Stimulated activated naive B cell treated with anti-CD40 and anti-IgM and Interleukin-4, amounts not matched to agents 10 μg/mL and 1 μg/mL and 100 μg/mL, for 72 hours (primary cell): ENCODE data around the gene DERL3.

Experiments
- ATAC-seq, 2 donors: fragments of 150-1000 bp; cut with Tn5 transposase; replicated peaks; 2 replicates each; pipeline ENCODE4 v1.10.0; 2021; ENCODE audit warnings: moderate library complexity in 1 of 2
- DNase-seq: peaks from one replicate; pipeline ENCODE4 v3.0.0; 2021
- H3K27ac Mint-ChIP-seq: one replicate; pipeline ENCODE4 v1.8.0; 2022; ENCODE audit warnings: mild to moderate bottlenecking, mixed read lengths
- H3K27me3 Mint-ChIP-seq, 2 donors: one replicate each; pipeline ENCODE4 v1.8.0; 2022; ENCODE audit warnings: mixed read lengths in 2 of 2
- H3K36me3 Mint-ChIP-seq, 2 donors: one replicate each; pipeline ENCODE4 v1.8.0; 2022; ENCODE audit warnings: mixed read lengths in 2 of 2, mild to moderate bottlenecking in 1 of 2
- H3K4me1 Mint-ChIP-seq, 2 donors: one replicate each; pipeline ENCODE4 v1.8.0; 2022; ENCODE audit warnings: mixed read lengths in 2 of 2, mild to moderate bottlenecking in 1 of 2
- H3K4me3 Mint-ChIP-seq, 2 donors: one replicate each; pipeline ENCODE4 v1.8.0; 2022; ENCODE audit warnings: mild to moderate bottlenecking in 2 of 2, mixed read lengths in 2 of 2, moderate library complexity in 1 of 2
- H3K9me3 Mint-ChIP-seq, 2 donors: one replicate each; pipeline ENCODE4 v1.8.0; 2022; ENCODE audit warnings: mixed read lengths in 2 of 2, mild to moderate bottlenecking in 1 of 2

DERL3 gene

DNA sequence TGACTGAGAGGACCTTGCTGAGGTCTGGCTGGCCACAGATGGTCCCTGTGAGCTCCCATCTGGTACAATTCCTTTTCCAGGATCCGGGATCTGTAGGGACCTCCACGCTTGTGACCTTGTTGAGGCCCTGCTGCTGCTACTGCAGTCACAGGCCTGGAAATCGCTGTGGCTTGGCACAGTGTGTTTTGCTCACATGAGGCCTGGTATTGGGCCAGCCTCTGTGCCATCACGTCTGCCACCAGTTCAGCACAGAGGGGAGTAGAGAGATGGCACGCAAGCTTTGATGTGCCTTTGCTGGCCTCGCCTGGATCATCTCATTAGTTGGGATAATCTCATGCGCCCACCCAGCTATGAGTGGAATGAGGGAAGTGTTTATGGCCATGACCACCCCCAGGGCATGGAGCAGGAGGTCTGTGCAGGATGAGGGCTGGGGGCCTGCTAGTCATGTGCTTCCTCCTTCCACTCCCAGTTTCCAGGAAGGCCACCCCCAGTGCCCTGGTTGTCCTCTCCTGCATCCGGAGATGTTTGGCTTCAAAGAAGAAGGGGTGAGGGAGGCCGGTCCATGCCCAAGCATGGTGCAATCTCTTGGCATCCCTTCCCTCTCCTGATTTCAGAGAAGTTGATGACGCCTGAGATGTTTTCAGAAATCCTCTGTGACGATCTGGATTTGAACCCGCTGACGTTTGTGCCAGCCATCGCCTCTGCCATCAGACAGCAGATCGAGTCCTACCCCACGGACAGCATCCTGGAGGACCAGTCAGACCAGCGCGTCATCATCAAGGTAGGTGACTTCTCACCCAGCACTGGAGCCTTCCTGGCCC lies 22.4 kb downstream of the DERL3 start:
- H3K27me3 Mint-ChIP-seq: no peaks in the 10 kb centered on the region
- DNase-seq: no peak

GRCh38 chr22:23815541-23816155 lies 23.2 kb downstream of the DERL3 start:
- Mint-ChIP-seq H3K36me3 (peaks cover 60 to 71% of the 10 kb centered on the region in 2 donors), H3K27ac (peak overlapping the region; percentile 56), H3K4me1 (peaks cover 40 to 50% of the 10 kb centered on the region in 2 donors)

More for the DNA sequence above, 22.4 kb downstream of the DERL3 start:
- no peak for ATAC-seq
- Mint-ChIP-seq H3K9me3 (no peaks in the 10 kb centered on the region), H3K4me3 (no peak overlapping the region), H3K4me1 (peaks cover 41 to 50% of the 10 kb centered on the region in 2 donors), H3K36me3 (peaks cover 58 to 72% of the 10 kb centered on the region in 2 donors), H3K27ac (no peak overlapping the region)

DNA sequence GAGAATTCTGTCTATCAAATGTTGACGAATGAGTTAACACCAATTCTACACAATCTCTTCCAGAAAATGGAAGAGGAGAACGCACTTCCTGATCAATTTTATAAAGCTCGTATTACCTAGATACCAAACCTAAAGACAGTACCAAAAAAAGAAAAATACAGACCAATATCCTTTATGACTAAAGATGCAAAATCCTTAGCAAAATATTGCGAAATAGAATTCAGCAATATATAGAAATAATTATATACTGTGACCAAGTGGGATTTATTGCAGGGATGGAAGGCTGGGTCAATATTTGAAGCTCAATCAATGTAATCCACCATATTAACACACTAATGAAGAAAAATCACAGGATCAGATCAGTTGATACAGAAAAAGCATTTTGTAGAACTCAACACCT lies 26.4 kb downstream of the DERL3 start:
- H3K36me3 Mint-ChIP-seq: peaks cover 42 to 52% of the 10 kb centered on the region in 2 donors
- no peak overlapping the region for H3K4me3 Mint-ChIP-seq
- ATAC-seq (no peak), DNase-seq (no peak)
- H3K4me1 Mint-ChIP-seq: peaks cover 18 to 29% of the 10 kb centered on the region in 2 donors
- no peaks in the 10 kb centered on the region for H3K27me3 Mint-ChIP-seq
- no peaks in the 10 kb centered on the region for H3K9me3 Mint-ChIP-seq
- H3K27ac Mint-ChIP-seq: no peak overlapping the region

More at GRCh38 chr22:23815541-23816155, 23.2 kb downstream of the DERL3 start:
- no peak overlapping the region for H3K4me3 Mint-ChIP-seq
- DNase-seq (no peak), ATAC-seq (no peak)
- no peaks in the 10 kb centered on the region for H3K9me3 Mint-ChIP-seq
- H3K27me3 Mint-ChIP-seq: no peaks in the 10 kb centered on the region

DNA sequence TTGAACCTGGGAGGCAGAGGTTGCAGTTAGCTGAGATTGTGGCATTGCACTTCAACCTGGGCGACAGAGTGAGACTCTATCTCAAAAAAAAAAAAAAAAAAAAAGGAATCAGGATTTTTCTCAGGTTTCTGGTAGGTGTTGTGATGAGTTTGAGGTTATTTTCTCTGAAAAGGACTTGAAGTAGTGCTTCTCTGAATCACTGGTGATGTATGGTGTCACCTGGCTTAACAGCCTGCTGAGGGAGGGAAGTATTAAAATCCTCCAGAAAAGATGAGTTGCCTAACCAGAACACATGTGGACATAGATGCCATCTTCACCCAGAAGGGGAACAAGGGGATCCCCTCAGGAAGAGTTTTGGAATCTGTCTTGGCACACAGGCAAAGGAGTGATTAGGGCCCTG lies 32.0 kb downstream of the DERL3 start:
- Mint-ChIP-seq H3K27me3 (no peaks in the 10 kb centered on the region), H3K4me3 (no peak overlapping the region), H3K36me3 (peaks cover 59 to 66% of the 10 kb centered on the region in 2 donors), H3K4me1 (peaks cover 38 to 64% of the 10 kb centered on the region in 2 donors), H3K27ac (no peak overlapping the region), H3K9me3 (no peaks in the 10 kb centered on the region)
- ATAC-seq (peak; percentile 58 to 62), DNase-seq (no peak)

DNA sequence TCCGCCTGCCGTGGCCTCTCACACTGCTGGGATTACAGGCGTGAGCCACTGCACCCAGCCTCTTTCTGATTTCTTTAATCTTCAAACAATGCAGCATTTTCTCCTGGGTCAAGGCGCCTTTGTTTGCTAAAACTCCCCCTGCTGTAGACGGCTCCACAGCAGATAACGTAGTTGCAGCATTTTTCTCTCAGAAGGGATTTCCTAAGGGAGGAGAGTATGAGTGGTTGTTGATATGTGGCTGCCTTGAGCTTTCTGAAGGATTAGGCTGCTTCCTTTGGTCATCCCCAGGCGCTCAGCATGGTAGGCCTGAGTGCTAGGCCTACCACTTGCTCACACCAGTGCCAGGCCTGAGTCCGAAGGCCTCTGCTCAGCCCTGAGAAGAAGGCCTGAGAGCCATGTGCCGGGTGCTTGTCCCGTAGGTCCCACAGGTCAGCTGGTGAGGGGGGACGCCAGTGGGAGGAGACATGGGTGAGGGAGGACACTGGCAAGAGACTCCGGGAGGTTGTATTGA lies 34.0 kb downstream of the DERL3 start:
- DNase-seq (no peak), ATAC-seq (no peak)
- Mint-ChIP-seq H3K27ac (peak overlapping the region; percentile 82), H3K36me3 (peaks cover 61 to 71% of the 10 kb centered on the region in 2 donors), H3K4me3 (peak overlapping the region in 1 of 2 donors; percentile 14), H3K9me3 (no peaks in the 10 kb centered on the region), H3K27me3 (no peaks in the 10 kb centered on the region), H3K4me1 (peaks cover 51 to 69% of the 10 kb centered on the region in 2 donors)

DNA sequence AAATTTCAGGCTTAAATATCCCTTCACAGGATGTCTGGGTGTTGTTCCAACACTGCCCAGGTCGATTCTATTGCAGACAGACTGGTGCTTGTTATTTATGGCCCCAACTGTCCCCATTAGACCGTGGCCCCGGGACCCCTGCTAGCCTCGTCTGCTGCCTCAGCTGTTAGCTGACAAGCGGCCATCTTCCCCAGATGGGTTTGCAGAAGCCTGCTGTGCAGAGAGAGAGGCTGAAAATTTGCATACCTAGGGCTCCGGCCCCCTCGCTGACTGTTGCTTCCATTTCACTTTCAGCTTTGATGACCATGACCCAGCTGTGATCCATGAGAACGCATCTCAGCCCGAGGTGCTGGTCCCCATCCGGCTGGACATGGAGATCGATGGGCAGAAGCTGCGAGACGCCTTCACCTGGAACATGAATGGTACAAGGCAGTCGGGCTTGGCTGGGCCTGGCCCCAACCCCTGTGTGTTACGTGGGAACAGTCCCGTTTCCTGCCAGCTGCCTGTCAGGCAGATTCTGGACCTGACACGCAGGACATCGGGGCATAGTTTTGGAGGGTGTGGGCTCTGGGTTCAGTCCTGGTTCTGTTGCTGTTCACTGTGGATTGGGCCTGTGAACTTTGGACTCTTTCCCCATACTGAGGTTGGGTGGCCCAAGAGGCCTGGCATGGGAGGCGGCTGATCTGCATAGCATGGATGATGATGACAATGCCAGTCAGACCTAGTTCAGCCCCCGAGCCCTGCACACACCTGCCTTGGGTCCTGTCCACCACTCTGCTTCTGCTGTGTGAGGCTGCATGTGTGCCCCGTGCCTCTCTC lies 35.6 kb downstream of the DERL3 start:
- H3K27ac Mint-ChIP-seq: peak overlapping the region; percentile 96
- peaks cover 57 to 83% of the 10 kb centered on the region in 2 donors for H3K4me1 Mint-ChIP-seq
- H3K9me3 Mint-ChIP-seq: no peaks in the 10 kb centered on the region
- H3K36me3 Mint-ChIP-seq: peaks cover 72 to 83% of the 10 kb centered on the region in 2 donors
- DNase-seq (no peak), ATAC-seq (no peak)
- H3K4me3 Mint-ChIP-seq: peak overlapping the region; percentile 39 to 52
- no peaks in the 10 kb centered on the region for H3K27me3 Mint-ChIP-seq

DNA sequence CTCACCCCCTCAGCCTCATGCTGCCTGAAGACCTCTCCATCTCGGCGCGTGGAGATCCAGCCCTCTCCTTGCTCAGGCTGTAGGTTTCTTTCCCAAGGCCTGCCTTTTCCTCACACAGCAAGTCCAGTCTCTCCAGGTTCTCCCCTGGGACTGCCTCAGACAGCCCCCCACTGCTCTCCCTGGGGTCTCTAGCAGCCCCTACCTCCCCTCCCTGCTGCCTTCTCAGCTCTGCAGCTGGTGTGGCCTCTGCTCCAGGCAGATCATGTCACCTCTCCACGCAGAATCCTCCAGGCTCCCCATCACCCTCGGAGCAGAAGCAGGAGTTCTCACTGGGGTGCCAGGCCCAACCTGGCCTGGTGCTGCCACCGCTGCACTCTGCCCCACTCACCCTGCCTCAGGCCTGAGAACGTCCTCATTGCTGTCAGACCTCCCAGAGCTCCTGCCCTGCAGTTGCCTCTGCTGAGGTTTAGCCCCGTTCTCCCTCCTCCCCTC lies 36.9 kb downstream of the DERL3 start:
- H3K9me3 Mint-ChIP-seq: no peaks in the 10 kb centered on the region

DNA sequence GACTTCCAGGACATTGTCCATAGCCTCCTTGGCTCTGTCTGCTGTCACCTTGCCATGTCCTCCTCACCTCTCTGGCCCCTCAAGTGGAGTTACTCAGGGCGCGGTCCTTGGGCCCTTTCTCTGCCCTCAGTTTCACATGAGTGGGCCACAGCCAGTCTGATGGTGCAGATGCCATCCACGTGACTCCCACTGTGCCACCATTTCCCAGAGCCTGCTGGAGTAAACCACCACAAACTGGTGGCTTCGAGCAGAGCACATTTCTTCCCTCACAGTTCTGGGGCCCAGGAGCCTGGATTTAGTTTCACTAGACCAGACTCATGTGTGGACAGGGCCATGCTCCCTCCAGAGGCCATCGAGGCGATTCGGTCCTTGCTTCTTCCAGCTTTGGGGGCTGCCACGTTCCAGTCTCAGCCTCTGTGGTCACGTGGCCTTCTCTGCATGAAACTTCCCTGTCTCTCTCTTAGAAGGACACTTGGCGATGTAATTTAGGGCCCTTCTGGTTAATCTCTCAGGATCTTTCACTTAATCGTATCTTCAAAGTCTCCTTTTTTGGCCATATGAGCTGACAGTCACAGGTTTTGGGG lies 37.5 kb downstream of the DERL3 start:
- Mint-ChIP-seq H3K27ac (peak overlapping the region; percentile 96), H3K4me3 (peak overlapping the region; percentile 23 to 34), H3K36me3 (peaks cover 72 to 83% of the 10 kb centered on the region in 2 donors), H3K4me1 (peaks cover 56 to 75% of the 10 kb centered on the region in 2 donors), H3K27me3 (no peaks in the 10 kb centered on the region), H3K9me3 (no peaks in the 10 kb centered on the region)
- DNase-seq (no peak), ATAC-seq (peak; percentile 19 to 21)

More for the DNA sequence above, 36.9 kb downstream of the DERL3 start:
- Mint-ChIP-seq H3K27ac (peak overlapping the region; percentile 96), H3K27me3 (no peaks in the 10 kb centered on the region), H3K4me1 (peaks cover 55 to 79% of the 10 kb centered on the region in 2 donors), H3K36me3 (peaks cover 71 to 81% of the 10 kb centered on the region in 2 donors), H3K4me3 (peak overlapping the region; percentile 34 to 44)
- ATAC-seq (no peak), DNase-seq (no peak)

- peak overlapping the region; percentile 37 to 65 for H3K4me3 Mint-ChIP-seq
- H3K4me1 Mint-ChIP-seq: peaks cover 52 to 67% of the 10 kb centered on the region in 2 donors
- no peaks in the 10 kb centered on the region for H3K9me3 Mint-ChIP-seq
- H3K27me3 Mint-ChIP-seq: no peaks in the 10 kb centered on the region
- H3K27ac Mint-ChIP-seq: peak overlapping the region; percentile 96
- peak; percentile 83 to 85 for ATAC-seq
- peak; percentile 86 for DNase-seq
- peaks cover 68 to 80% of the 10 kb centered on the region in 2 donors for H3K36me3 Mint-ChIP-seq
Measured at GRCh38 chr22:23800297-23801237, 38.2 kb downstream of the DERL3 start.

DNA sequence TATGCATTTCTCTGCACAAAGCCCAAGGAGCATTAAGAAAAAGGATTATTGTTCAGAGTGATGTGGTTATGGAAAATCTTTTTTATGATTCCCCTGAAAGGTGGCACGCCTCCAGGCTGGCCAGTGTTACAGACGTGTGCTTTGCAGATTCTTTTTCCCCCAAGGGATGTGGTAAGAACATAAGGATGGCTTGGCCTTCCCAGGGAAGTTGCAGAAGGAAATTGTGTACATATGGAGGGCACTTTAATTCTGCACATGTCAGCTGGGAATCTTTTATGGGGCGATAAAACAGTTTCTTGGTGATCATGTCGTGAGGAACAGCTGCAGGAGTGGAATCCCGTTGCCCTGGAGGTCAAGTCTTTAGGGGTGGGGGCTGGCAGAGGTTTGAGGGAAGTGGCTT lies 42.3 kb downstream of the DERL3 start:
- H3K27me3 Mint-ChIP-seq: no peaks in the 10 kb centered on the region

GRCh38 chr22:23793326-23793725 lies 45.5 kb downstream of the DERL3 start:
- Mint-ChIP-seq H3K4me3 (no peak overlapping the region), H3K27ac (peak overlapping the region; percentile 63)

More for the DNA sequence above, 42.3 kb downstream of the DERL3 start:
- Mint-ChIP-seq H3K4me1 (peaks cover 36 to 48% of the 10 kb centered on the region in 2 donors), H3K27ac (peak overlapping the region; percentile 67), H3K9me3 (no peaks in the 10 kb centered on the region), H3K4me3 (no peak overlapping the region), H3K36me3 (peaks cover 47 to 66% of the 10 kb centered on the region in 2 donors)
- DNase-seq (no peak), ATAC-seq (no peak)

GRCh38 chr22:23791738-23792645 lies 46.8 kb downstream of the DERL3 start:
- ATAC-seq (no peak), DNase-seq (no peak)
- H3K4me3 Mint-ChIP-seq: no peak overlapping the region
- peaks cover 24 to 36% of the 10 kb centered on the region in 2 donors for H3K4me1 Mint-ChIP-seq
- H3K27me3 Mint-ChIP-seq: no peaks in the 10 kb centered on the region
- H3K36me3 Mint-ChIP-seq: peaks cover 28 to 46% of the 10 kb centered on the region in 2 donors
- no peak overlapping the region for H3K27ac Mint-ChIP-seq
- H3K9me3 Mint-ChIP-seq: no peaks in the 10 kb centered on the region

More at GRCh38 chr22:23793326-23793725, 45.5 kb downstream of the DERL3 start:
- H3K36me3 Mint-ChIP-seq: peaks cover 32 to 53% of the 10 kb centered on the region in 2 donors
- H3K4me1 Mint-ChIP-seq: peaks cover 24 to 31% of the 10 kb centered on the region in 2 donors
- no peaks in the 10 kb centered on the region for H3K9me3 Mint-ChIP-seq
- H3K27me3 Mint-ChIP-seq: no peaks in the 10 kb centered on the region
- DNase-seq: no peak
- ATAC-seq: no peak
